WERI-Rb-1 (cell line): Measurements from ENCODE around the gene ALG9.
"Not testable (repeated sequence)": the region's sequence is repeated elsewhere in the genome, so short reads cannot be mapped to it uniquely, and the experiment has no call there.

Source experiments
- DNase-seq: peaks from one replicate; pipeline ENCODE4 v3.0.0-alpha.2; 2020
- H3K27ac ChIP-seq: fragments of 250-450 bp; sonication (Bioruptor Pico); 2 replicates; pipeline ENCODE4 v1.5.1; 2020; ENCODE audit warnings: mild to moderate bottlenecking, moderate library complexity
- H3K27me3 ChIP-seq: fragments of 250-450 bp; sonication (Bioruptor Pico); 2 replicates; pipeline ENCODE4 v1.5.1; 2021; ENCODE audit warnings: mild to moderate bottlenecking, low read depth, moderate library complexity; ENCODE audit not compliant: insufficient read depth, severe bottlenecking
- H3K36me3 ChIP-seq: fragments of 250-450 bp; sonication (Bioruptor Pico); 2 replicates; pipeline ENCODE4 v1.5.1; 2020; ENCODE audit warnings: mild to moderate bottlenecking, moderate library complexity
- H3K4me3 ChIP-seq: 2 replicates; pipeline ENCODE4 v1.5.1; 2011; ENCODE audit warnings: low read depth, mild to moderate bottlenecking, control low read depth, low read length
- H3K9me3 ChIP-seq: fragments of 250-450 bp; sonication (Bioruptor Pico); 2 replicates; pipeline ENCODE4 v1.5.1; 2021; ENCODE audit warnings: mild to moderate bottlenecking, moderate library complexity; ENCODE audit not compliant: severe bottlenecking
- TF ChIP-seq, protein P1 (sequence below): IDR thresholded peaks from 2 replicates; pipeline ENCODE4 v1.5.1; 2011; ENCODE audit warnings: low read depth, mild to moderate bottlenecking, control low read depth, inconsistent platforms, low read length

ALG9 gene

DNA sequence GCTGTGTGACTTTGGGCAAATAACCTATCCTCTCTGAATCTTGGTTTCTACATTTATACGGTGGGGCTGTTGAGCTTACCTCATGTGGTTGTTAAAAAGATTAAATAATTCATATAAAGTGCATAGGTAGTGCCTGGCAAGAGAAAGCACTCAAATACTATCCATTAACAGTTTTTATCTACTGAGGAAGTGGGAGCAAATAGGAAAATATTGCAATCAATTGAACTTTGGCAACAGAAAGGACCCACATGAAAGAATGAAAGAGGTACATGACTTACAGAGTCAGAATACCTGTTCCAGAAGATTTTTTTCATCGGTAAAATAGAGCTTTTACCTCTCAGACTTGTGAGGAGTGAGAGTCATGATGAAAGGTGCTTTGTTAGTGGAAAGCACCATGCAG is 98.8 kb downstream of the ALG9 start:
- H3K4me3 ChIP-seq = no peak overlapping the region
- DNase-seq = no peak
- H3K36me3 ChIP-seq = no peaks in the 10 kb centered on the region
- H3K27me3 ChIP-seq = no peaks in the 10 kb centered on the region
- H3K27ac ChIP-seq = no peak overlapping the region
- TF ChIP-seq, protein P1, sequence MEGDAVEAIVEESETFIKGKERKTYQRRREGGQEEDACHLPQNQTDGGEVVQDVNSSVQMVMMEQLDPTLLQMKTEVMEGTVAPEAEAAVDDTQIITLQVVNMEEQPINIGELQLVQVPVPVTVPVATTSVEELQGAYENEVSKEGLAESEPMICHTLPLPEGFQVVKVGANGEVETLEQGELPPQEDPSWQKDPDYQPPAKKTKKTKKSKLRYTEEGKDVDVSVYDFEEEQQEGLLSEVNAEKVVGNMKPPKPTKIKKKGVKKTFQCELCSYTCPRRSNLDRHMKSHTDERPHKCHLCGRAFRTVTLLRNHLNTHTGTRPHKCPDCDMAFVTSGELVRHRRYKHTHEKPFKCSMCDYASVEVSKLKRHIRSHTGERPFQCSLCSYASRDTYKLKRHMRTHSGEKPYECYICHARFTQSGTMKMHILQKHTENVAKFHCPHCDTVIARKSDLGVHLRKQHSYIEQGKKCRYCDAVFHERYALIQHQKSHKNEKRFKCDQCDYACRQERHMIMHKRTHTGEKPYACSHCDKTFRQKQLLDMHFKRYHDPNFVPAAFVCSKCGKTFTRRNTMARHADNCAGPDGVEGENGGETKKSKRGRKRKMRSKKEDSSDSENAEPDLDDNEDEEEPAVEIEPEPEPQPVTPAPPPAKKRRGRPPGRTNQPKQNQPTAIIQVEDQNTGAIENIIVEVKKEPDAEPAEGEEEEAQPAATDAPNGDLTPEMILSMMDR = no peak
- H3K9me3 ChIP-seq = no peaks in the 10 kb centered on the region

- DNase-seq, H3K9me3 ChIP-seq, H3K36me3 ChIP-seq, H3K27me3 ChIP-seq, H3K27ac ChIP-seq, H3K4me3 ChIP-seq: not testable (repeated sequence)
These were observed 100.2 kb downstream of the ALG9 start for GRCh38 chr11:111771205-111771604.

- Histone ChIP-seq H3K27ac (no peak overlapping the region), H3K4me3 (no peak overlapping the region), H3K9me3 (no peaks in the 10 kb centered on the region), H3K36me3 (no peaks in the 10 kb centered on the region; the same call in 1 of the 2 replicates), H3K27me3 (no peaks in the 10 kb centered on the region)
- TF ChIP-seq, protein P1 = no peak
- DNase-seq = no peak
These were observed 100.7 kb downstream of the ALG9 start for GRCh38 chr11:111770581-111771134.

GRCh38 chr11:111766834-111767142 is 104.6 kb downstream of the ALG9 start:
- H3K27me3 ChIP-seq = no peaks in the 10 kb centered on the region
- peaks cover 33% of the 10 kb centered on the region for H3K36me3 ChIP-seq
- no peaks in the 10 kb centered on the region for H3K9me3 ChIP-seq
- no peak for DNase-seq
- H3K4me3 ChIP-seq = peak overlapping the region; percentile 91
- H3K27ac ChIP-seq = peak overlapping the region; percentile 83
- TF ChIP-seq, protein P1 = no peak

DNA sequence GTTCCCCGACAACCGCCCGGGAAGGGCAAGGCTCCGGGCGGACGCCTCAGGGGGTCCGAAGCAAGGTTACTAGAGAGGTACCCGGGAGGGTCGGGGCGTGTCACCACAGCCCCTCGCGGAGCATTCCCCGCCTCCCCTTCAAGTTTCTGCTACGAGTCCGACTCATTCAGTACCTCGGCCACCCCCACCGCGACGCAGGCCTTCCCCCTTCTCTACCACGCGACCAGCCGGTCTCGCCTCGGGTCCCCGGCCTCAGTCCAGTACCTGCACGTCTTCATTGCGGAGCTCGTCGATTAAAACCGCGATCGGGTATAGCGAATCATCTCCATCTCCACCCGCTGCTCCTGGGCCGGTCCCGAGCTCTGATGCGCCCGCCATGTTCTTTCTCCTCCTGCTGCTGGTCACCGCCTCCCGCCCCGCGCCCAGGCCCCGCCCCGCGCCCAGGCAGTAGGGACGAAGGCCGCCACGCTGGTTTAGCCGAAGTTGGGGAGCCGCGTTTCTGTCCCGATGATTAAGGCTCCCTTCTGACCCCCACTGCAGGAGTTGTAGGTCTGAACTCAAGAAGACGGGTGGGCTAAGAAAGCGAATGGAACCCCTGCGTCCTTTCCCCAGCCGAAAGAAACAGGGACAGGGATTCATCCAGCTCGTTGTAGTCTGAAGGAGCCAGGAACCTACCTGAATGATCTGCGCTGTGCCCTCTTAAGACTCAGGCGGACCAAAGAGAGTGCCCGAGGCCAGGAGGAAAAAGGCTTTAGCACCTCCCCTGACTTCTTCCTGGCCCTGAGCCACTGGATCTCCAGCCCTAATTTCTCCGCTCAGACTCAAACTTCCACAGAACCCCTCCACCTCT is 105.2 kb downstream of the ALG9 start, which contains the start of gene PPP2R1B:
PPP2R1B (minus strand) TSS at position 406 of the 850 bp plus-strand sequence; CDS start at position 378, 28 bp downstream.
- TF ChIP-seq, protein P1 = no peak
- Histone ChIP-seq H3K36me3 (peaks cover 39% of the 10 kb centered on the region), H3K4me3 (peak within 1 kb of the TSS; percentile 91), H3K27me3 (no peaks in the 10 kb centered on the region), H3K27ac (peak within 1 kb of the TSS; percentile 83), H3K9me3 (no peaks in the 10 kb centered on the region)
- peak; percentile 64 for DNase-seq

DNA sequence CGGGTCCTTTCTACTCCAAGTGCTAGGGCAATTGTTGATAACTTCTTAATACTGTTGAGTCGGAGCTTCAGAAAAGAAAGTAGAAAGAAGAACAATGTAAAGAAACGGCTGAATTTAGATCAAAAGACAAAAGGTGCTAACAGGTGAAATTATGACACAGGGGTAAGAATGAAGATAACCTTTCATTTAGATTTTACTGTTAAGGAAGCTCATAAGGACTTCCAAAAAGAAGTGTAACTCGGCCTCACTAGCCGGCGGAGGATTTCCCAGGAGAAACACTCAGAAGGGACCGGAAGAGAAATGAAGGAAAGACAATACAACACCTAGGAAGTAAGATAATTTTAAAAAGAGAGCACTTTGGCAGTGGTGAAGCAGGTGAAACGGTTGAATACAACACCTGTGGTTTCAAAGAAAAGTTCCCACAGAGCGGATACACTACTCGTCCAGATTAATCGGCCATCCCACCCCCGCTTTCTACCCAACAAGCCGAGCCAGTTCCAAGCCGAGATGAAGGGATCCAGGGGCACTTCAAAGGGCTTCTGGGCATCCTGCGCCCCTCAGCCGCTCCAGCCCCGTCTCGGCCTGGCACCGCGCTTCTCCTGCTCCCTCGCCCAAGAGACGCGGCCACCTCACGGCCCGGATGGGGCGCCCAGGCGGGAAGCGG is 105.9 kb downstream of the ALG9 start:
- TF ChIP-seq, protein P1 = no peak
- DNase-seq = no peak
- Histone ChIP-seq H3K36me3 (peaks cover 46% of the 10 kb centered on the region), H3K4me3 (peak overlapping the region; percentile 91), H3K9me3 (no peaks in the 10 kb centered on the region), H3K27me3 (no peaks in the 10 kb centered on the region), H3K27ac (peak overlapping the region; percentile 83)
